RPMI8226 (cell line): ENCODE measurements around the gene ONECUT1.
A peak's percentile ranks its signal among the peaks of the same experiment; 100 is the strongest.

Experiments
- DNase-seq: peaks from one replicate; pipeline ENCODE4 v3.0.0-alpha.2; 2015

The ONECUT1 gene

GRCh38 chr15:52796753-52797520 lies 6.8 kb upstream of the ONECUT1 start:
- peak; percentile 3 for DNase-seq

- DNase-seq: no peak
These were observed 6.0 kb upstream of the ONECUT1 start for GRCh38 chr15:52796228-52796521.

GRCh38 chr15:52795464-52796227 lies 5.5 kb upstream of the ONECUT1 start:
- no peak for DNase-seq

- no peak for DNase-seq
These were observed 4.7 kb upstream of the ONECUT1 start for GRCh38 chr15:52794665-52795463.

GRCh38 chr15:52791776-52792175 lies 1.6 kb upstream of the ONECUT1 start:
- DNase-seq: no peak

- DNase-seq: no peak
These were observed 1.0 kb upstream of the ONECUT1 start for GRCh38 chr15:52790941-52791751.

GRCh38 chr15:52789601-52790168 lies 451 bp downstream of the ONECUT1 start:
- DNase-seq: no peak

GRCh38 chr15:52789008-52789600 lies 1.0 kb downstream of the ONECUT1 start:
- no peak for DNase-seq

- DNase-seq: no peak
These were observed 1.8 kb downstream of the ONECUT1 start for GRCh38 chr15:52788099-52788986.

GRCh38 chr15:52787549-52788098 lies 2.5 kb downstream of the ONECUT1 start:
- DNase-seq: no peak

- no peak for DNase-seq
These were observed 3.0 kb downstream of the ONECUT1 start for GRCh38 chr15:52787123-52787503.

GRCh38 chr15:52786436-52787122 lies 3.6 kb downstream of the ONECUT1 start:
- DNase-seq: no peak

GRCh38 chr15:52785672-52786406 lies 4.3 kb downstream of the ONECUT1 start:
- DNase-seq: no peak

GRCh38 chr15:52784799-52785671 lies 5.1 kb downstream of the ONECUT1 start:
- DNase-seq: no peak

GRCh38 chr15:52783929-52784798 lies 6.0 kb downstream of the ONECUT1 start:
- DNase-seq: peak; percentile 48

GRCh38 chr15:52783191-52783829 lies 6.8 kb downstream of the ONECUT1 start:
- DNase-seq: no peak

- no peak for DNase-seq
These were observed 7.6 kb downstream of the ONECUT1 start for GRCh38 chr15:52782514-52782913.
